IPS DF 6.9 (cell line): ENCODE results near the gene NUBPL.

ENCODE experiments used
- DNase-seq: peaks from one replicate; pipeline ENCODE4 v3.0.0-alpha.2; 2013; ENCODE audit warnings: low read depth, low spot score
- H3K27ac ChIP-seq: one replicate; pipeline ENCODE4 v1.5.1; 2013; ENCODE audit warnings: low read length, control low read depth
- H3K27me3 ChIP-seq: 2 replicates; pipeline ENCODE4 v1.6.1; 2013; ENCODE audit warnings: mild to moderate bottlenecking, low read length; ENCODE audit not compliant: control insufficient read depth, insufficient read depth
- H3K36me3 ChIP-seq: 2 replicates; pipeline ENCODE4 v1.6.1; 2013; ENCODE audit warnings: low read length; ENCODE audit not compliant: control insufficient read depth, insufficient read depth
- H3K4me1 ChIP-seq: 2 replicates; pipeline ENCODE4 v1.6.1; 2013; ENCODE audit warnings: low read length; ENCODE audit not compliant: control insufficient read depth, insufficient read depth
- H3K4me3 ChIP-seq: 2 replicates; pipeline ENCODE4 v1.5.1; 2013; ENCODE audit warnings: mild to moderate bottlenecking, low read length
- H3K9me3 ChIP-seq: 2 replicates; pipeline ENCODE4 v1.6.1; 2013; ENCODE audit warnings: low read length, inconsistent platforms; ENCODE audit not compliant: control insufficient read depth, insufficient read depth
- WGBS: extraction: QIAGEN DNeasy Blood & Tissue Kit; methylation state at CpG from one replicate; pipeline ENCODE4 v1.1.7; 2013; ENCODE audit warnings: mixed read lengths, missing lambda C conversion rate; ENCODE audit not compliant: insufficient read length, insufficient coverage; 5-methylcytosine and 5-hydroxymethylcytosine counted together

NUBPL gene

GRCh38 chr14:31902945-31903646 lies 341.9 kb downstream of the NUBPL start:
- Histone ChIP-seq H3K27ac (no peak overlapping the region), H3K9me3 (no peaks in the 10 kb centered on the region), H3K36me3 (no peaks in the 10 kb centered on the region), H3K4me1 (no peaks in the 10 kb centered on the region), H3K27me3 (no peaks in the 10 kb centered on the region), H3K4me3 (no peak overlapping the region)
- no CpG with 5 or more reads among the region's 6 CpGs for WGBS
- no peak for DNase-seq

- no CpG with 5 or more reads among the region's 3 CpGs for WGBS
Observed at GRCh38 chr14:31909977-31910376, 348.8 kb downstream of the NUBPL start.

More at GRCh38 chr14:31909977-31910376, 348.8 kb downstream of the NUBPL start:
- H3K4me3 ChIP-seq, result no peak overlapping the region
- H3K27me3 ChIP-seq, result no peaks in the 10 kb centered on the region
- H3K4me1 ChIP-seq, result no peaks in the 10 kb centered on the region
- no peaks in the 10 kb centered on the region for H3K36me3 ChIP-seq
- no peak overlapping the region for H3K27ac ChIP-seq
- no peak for DNase-seq
- no peaks in the 10 kb centered on the region for H3K9me3 ChIP-seq
